Fibroblast of skin of left biceps (primary cell): Measurements from ENCODE around the gene BEND5.

Experiments
- DNase-seq, 2 experiments: peaks; one replicate each; pipeline ENCODE4 v3.0.0-alpha.2; 2013; ENCODE audit warnings: low read depth in 2 of 2

The BEND5 gene

DNA sequence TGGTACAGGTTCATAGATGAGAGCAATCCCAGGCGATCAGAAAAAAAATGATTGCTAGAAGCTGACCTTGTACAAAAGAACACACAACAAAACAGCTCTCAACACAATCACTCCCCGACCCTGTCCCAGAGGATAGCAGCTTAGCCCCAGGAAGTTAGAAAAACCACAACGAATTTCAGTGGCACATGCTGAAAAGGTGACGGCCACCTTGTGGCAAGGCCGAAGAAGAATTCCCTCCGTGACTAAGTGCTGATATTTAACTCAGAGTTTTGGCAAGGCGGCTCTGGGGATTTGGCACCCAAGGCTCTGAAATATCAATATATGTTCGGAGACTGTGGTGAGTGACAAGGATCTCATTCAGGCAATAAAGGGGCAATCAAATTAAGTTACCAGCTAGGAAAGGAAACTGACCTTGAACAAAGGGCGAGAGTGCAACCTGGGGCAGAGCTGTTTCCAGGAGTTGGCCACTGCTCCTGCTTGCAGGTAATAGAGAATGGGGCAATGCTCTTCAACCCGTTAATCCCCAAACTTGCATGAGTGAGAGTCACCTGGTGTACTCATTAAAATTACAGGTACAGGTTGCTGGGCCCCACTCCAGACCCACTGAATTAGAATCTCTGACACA is 96.2 kb downstream of the BEND5 start:
- DNase-seq: no peak

GRCh38 chr1:48679859-48680258 is 96.8 kb downstream of the BEND5 start:
- no peak for DNase-seq

DNA sequence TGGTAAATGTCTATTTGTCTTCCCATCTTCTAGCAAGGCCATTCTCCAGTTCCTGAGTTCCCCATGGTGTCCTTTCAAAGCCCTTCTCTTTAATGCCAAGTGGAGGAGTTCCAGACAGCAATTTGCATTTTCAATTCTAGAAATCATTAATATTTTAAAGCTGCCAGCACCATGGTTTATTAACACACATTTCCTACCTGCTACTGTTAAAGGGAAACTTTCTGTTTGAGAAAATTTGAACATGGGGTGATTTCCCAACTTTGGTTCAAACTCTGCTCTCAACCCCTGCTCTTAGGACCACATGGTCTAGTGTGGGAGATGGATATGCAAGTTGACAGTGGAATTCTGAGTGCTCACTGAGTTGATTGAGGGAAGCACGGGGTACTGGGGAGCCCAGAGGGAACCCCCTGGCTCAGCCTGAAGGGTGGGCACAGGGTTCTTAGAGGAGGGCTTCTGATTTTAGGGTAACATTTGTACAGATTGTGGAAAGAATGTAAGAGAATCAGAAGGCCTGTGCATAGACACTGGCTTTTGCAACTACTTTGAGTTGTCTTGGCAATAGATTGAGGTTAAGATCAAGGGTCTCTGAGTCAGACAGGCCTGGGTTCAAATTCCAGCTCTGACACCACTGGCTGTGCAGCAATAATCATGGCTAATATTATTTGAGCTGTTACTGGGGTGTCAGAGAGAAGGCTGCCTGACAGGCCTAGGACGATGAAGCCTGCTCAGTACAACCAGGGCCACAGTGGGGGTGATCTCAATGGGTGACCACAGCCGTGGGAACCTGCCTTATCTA is 97.8 kb downstream of the BEND5 start:
- no peak for DNase-seq
